LHCN-M2 (cell line): Measurements from ENCODE around the gene FILIP1L. TPM values are rescaled to one million over a fixed set of nuclear protein-coding genes. Genes with fewer than 3 reads are reported as not detected.

Source experiments
- DNase-seq: peaks from one replicate; pipeline ENCODE4 v3.0.0-alpha.2; 2012; ENCODE audit warnings: low read depth
- total RNA-seq: library from RNA; depleted of rRNA; stranded (reverse); fragments of >200 nt; gene quantifications from 2 replicates; pipeline ENCODE4 v1.2.3, GENCODE V29; 2014

Gene FILIP1L
- total RNA-seq, 1 experiment from 2014 or later: 2.2 TPM

GRCh38 chr3:99978221-99978620 is 136.1 kb downstream of the FILIP1L start:
- DNase-seq: no peak

DNA sequence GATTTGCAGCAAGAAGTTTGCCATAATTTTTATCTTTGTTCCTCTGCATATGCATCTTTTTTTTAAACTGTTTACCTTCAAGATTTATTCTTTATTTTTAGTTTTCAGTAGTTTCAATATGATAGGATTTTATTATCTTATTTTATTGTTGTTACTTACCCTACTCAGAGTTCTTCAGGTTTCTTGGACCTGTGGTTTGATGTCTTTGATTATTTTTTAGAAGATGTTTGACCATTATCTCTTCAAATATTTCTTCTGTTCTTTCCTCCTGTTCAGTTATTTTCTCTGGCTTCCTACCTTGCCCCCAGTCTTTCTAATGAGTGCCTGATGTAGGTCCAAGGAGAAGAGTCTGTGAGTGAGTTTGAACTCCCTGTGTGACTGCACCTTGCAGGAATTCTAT is 137.7 kb downstream of the FILIP1L start:
- DNase-seq: no peak

DNA sequence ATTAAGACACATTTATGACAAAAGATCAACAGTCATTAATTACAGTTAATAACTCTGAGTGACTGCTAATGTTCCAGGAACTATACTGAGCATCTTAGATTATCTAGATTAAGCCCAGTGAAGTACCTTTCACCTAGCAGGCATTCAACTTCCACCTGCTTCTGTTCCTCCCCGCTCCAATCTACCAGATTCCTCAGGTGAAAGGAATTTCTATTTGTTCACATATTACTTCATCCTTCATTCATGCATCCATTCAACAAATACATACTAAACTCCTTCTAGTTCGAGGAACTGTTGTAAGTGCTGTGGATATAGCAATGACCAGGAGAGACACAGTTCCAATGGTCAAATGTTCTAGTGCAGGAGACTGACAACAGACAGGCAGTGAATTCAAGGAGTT is 139.3 kb downstream of the FILIP1L start:
- DNase-seq: no peak

DNA sequence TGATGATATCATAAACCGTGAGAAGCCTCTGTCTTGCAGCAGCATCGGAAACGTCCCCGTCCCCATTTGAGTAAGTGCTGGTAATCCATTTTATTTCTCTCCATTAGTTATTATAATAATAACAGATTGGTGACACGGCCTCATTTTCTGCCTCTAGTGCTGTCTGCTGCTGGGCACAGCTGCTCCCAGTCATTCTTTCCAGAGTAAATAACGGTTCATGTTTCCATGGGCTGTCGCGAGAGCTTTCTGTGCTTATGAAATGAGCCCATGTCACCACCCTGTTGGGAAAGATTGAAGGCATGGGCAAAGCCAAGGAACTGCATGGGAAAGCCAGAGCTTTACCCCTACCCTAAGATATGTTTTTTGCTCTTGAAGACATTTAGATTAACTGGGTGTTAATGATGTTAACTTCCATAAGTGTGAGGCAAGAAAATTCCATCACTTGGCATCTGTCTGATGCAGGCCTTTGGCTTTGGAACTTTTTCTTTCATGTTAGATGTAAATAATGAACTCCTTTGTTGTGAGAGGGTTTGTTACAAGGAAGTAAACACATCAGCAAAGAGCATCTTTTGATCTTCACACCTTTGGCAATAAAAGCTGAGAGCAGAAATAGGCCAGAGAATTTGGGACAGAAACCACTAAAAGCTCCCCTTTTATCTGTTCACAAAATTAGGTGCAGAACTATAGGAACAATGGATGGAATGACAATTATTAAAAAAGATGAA is 141.8 kb downstream of the FILIP1L start:
- peak; percentile 53 for DNase-seq

GRCh38 chr3:99971761-99972160 is 142.5 kb downstream of the FILIP1L start:
- no peak for DNase-seq

GRCh38 chr3:99970198-99970597 is 144.1 kb downstream of the FILIP1L start:
- DNase-seq: no peak

- DNase-seq: no peak
Observed at GRCh38 chr3:99969136-99969535, 145.2 kb downstream of the FILIP1L start.

DNA sequence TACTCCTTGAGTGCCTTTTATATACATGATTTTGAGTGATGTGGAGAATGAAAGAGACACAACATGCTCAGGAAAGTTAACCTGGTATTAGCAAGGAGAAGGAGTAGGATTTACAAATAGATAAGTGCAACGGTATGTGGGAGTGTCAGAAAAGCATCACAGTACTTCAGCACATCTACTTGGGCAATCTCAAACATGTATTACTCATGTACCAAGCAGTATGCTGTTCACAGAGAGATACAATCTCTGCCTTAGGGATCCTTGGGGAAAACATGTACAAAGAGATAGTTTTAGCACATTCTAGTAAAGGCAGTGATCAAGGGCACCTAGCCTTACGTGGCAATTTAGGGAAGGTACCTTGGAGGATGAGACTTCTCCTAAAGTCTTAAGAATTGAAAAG is 146.5 kb downstream of the FILIP1L start:
- DNase-seq: no peak

GRCh38 chr3:99966662-99967416 is 147.5 kb downstream of the FILIP1L start:
- no peak for DNase-seq

DNA sequence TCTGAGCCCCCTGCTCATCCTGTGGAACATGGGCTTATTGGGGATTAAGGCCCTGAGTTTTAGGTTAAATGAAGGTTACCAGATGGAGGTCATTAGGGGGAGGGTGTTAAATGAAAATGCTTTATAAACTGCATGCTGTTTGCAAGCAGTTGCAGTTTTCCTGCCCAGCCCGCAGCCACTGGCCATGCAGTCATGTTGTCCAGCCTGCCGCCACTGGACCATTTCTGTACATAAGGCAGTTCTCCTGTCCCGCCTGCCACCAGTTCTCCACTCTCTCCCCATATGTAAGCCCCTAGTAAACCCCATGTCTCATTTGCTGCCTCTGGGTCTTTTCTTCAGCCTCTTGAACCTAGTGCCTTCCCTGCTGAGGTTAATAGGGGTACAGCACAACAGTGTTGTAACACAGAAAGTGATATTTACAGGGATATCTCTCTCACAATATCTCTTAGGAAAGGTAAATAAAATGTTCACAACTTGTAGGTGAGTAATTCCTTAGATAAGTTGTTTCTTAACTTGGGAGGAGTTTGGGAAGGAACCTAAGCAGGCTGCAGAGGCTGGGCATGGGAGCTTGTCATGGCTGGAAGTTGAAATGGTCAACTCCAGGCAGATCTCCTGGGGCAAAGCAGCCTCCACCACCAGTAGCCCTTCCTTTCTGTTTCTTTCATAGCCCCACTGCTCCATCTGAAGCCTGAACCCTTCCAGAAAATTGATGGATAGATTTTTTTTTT is 148.5 kb downstream of the FILIP1L start:
- DNase-seq: no peak

GRCh38 chr3:99965077-99965476 is 149.2 kb downstream of the FILIP1L start:
- DNase-seq: peak; percentile 62

DNA sequence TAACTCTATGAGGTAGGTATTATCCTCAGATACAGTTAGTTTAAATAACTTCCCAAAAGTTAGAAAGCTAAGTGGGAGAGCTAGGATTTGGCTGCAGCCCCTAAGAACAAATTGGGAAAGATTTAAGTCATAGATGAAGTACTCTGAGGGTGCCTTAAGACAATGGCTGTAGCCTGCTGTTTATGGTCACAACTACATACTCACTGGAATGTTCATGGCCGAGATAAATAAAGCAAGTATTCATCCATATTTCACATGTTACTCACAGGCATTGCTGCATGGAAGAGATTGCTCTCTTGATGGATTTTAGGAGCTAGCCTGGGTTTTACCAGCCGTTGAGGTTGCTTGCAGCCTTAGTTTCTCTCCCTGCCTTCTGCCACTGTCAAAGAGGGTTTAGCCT is 151.6 kb downstream of the FILIP1L start:
- peak; percentile 68 for DNase-seq

DNA sequence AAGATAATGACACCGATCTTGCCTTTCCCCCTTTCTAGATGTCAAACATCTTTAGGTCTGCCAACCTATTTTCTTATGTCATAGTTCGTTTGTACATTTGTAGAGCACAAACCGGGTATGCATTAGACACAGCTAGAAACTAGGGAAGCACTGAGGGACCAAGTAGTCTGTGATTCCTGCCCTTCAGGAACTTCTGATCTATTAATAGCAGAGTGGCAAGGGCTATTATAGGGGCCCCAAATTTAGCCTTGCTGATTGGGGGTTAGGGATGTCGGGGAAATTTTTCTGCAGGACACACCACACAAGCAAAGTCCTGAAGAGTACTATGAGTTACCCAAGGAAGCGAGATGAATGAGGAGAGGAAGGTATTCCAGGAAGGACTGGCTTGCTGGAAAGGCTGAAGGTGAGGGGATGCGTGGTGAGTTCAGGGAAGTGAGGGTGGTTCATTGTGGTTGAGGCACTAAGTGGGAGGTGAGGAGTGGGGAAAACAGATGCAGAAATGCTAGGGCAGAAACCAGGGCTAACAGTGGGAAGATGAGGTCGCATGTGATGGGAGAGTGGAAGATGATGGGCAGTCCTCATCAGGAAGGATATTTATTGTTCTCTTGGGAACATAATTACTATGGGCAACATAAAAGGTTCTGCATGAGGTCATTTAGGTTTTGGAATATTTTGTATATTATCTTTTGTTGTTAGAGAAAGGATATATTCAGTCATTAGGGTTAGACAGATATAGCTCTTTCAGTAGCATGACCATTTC is 152.4 kb downstream of the FILIP1L start:
- DNase-seq: no peak

GRCh38 chr3:99960941-99961340 is 153.4 kb downstream of the FILIP1L start:
- DNase-seq: no peak

GRCh38 chr3:99960123-99960878 is 154.0 kb downstream of the FILIP1L start:
- no peak for DNase-seq

GRCh38 chr3:99958222-99958912 is 155.9 kb downstream of the FILIP1L start:
- no peak for DNase-seq

GRCh38 chr3:99957151-99957796 is 157.0 kb downstream of the FILIP1L start:
- no peak for DNase-seq

DNA sequence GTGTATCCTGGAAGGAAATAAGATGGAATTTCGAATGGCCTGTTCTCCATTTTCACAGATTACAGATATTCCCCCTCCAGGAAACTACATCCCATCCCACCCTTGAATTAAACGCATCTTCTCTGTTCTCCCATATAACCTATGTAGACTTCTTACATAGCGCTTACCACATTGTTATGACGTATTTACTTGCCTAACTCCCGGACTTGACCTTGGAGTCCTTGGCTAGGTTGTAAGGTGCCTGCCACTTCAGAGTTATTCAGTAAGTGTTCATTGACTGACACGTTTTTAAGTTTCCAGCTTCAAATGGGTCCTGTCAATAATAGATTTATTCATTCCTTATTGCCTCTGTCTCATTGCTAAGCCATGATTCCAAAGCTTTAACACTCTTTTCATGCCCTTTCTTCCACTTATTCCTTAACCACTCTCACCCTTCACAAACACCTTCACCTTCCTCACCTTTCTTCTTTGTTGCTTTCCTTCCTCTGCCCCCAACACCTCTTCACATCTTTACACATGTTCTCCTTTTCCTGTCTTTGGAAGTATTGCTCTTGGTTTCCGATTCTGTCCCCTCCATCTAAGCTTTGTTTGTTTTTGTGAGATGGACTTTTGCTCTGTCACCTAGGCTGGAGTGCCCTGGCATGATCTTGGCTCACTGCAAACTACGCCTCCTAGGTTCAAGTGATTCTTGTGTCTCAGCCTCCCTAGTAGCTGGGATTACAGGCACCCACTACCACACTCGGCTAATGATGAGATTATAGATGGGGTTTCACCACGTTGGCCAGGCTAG is 158.3 kb downstream of the FILIP1L start:
- no peak for DNase-seq
